ENCODE measurements around the gene ACTL6B. TPM values are rescaled to one million over a fixed set of nuclear protein-coding genes. Genes with fewer than 3 reads are reported as not detected.

The ACTL6B gene
- total RNA-seq, 1 donor from 2014 or later: not detected

GRCh38 chr7:100602889-100603725 lies 53.1 kb downstream of the ACTL6B start:
- no peak for DNase-seq (ENCODE audit: extremely low read depth, low read depth, low spot score)

GRCh38 chr7:100600730-100601038 lies 55.6 kb downstream of the ACTL6B start:
- no peak for DNase-seq (ENCODE audit: extremely low read depth, low read depth, low spot score)

GRCh38 chr7:100599911-100600729 lies 56.1 kb downstream of the ACTL6B start:
- no peak for DNase-seq (ENCODE audit: extremely low read depth, low read depth, low spot score)

GRCh38 chr7:100598425-100598824 lies 57.8 kb downstream of the ACTL6B start:
- DNase-seq (ENCODE audit: extremely low read depth, low read depth, low spot score): no peak

GRCh38 chr7:100595188-100595587 lies 61.1 kb downstream of the ACTL6B start:
- DNase-seq (ENCODE audit: extremely low read depth, low read depth, low spot score): no peak

Other genes starting within 250 kb of the ACTL6B start
- gene ZCWPW1, start 227.7 kb downstream of the ACTL6B start, total RNA-seq: 0.78 and 4.5 TPM in 2 replicates
- gene MEPCE, start 226.6 kb downstream of the ACTL6B start, total RNA-seq: 32.9 and 41.1 TPM in 2 replicates
- gene PPP1R35, start 220.0 kb downstream of the ACTL6B start, total RNA-seq: 31.7 and 42.9 TPM in 2 replicates
- 1.0 TPM in 1 of 2 replicates, not detected in the other for gene SPACDR, start 192.2 kb downstream of the ACTL6B start, total RNA-seq
- 66.1 and 75.2 TPM in 2 replicates for gene TSC22D4, start 177.2 kb downstream of the ACTL6B start, total RNA-seq
- 2.5 and 3.6 TPM in 2 replicates for gene NYAP1, start 172.5 kb downstream of the ACTL6B start, total RNA-seq
- 29.2 and 37.3 TPM in 2 replicates for gene AGFG2, start 117.2 kb downstream of the ACTL6B start, total RNA-seq
- gene SAP25, start 82.5 kb downstream of the ACTL6B start, total RNA-seq: 0.29 and 1.8 TPM in 2 replicates
- gene LRCH4, start 70.3 kb downstream of the ACTL6B start, total RNA-seq: 42.4 and 93.0 TPM in 2 replicates
- not detected in 2 replicates for gene FBXO24, start 70.1 kb downstream of the ACTL6B start, total RNA-seq
- gene PCOLCE, start 54.1 kb downstream of the ACTL6B start, total RNA-seq: 2.9 and 5.7 TPM in 2 replicates
- gene MOSPD3, start 43.9 kb downstream of the ACTL6B start, total RNA-seq: 21.2 and 28.9 TPM in 2 replicates
- gene TFR2, start 14.9 kb downstream of the ACTL6B start, total RNA-seq: 0.29 TPM in 1 of 2 replicates, not detected in the other
- gene GNB2, start 17.3 kb upstream of the ACTL6B start, total RNA-seq: 315 and 318 TPM in 2 replicates
- gene GIGYF1, start 37.8 kb upstream of the ACTL6B start, total RNA-seq: 14.4 and 25.7 TPM in 2 replicates
- 27.8 and 37.2 TPM in 2 replicates for gene POP7, start 49.7 kb upstream of the ACTL6B start, total RNA-seq
- gene EPO, start 64.0 kb upstream of the ACTL6B start, total RNA-seq: not detected in 2 replicates
- gene ZAN, start 77.1 kb upstream of the ACTL6B start, total RNA-seq: not detected in 2 replicates
- gene EPHB4, start 171.1 kb upstream of the ACTL6B start, total RNA-seq: 157 and 191 TPM in 2 replicates
- 30.2 and 31.9 TPM in 2 replicates for gene SLC12A9, start 196.3 kb upstream of the ACTL6B start, total RNA-seq
- 73.7 and 99.9 TPM in 2 replicates for gene TRIP6, start 210.9 kb upstream of the ACTL6B start, total RNA-seq
- 71.4 and 79.4 TPM in 2 replicates for gene SRRT, start 218.7 kb upstream of the ACTL6B start, total RNA-seq
- 0.34 and 1.6 TPM in 2 replicates for gene UFSP1, start 233.3 kb upstream of the ACTL6B start, total RNA-seq
- gene ACHE, start 239.4 kb upstream of the ACTL6B start, total RNA-seq: 0.97 and 2.0 TPM in 2 replicates

Data from glomerular endothelial cell (primary cell).